ENCODE results near the gene TNS1. TPM values are rescaled to one million over a fixed set of nuclear protein-coding genes. Genes with fewer than 3 reads are reported as not detected.

Gene TNS1
- polyA plus RNA-seq, 1 experiment: 19.7 TPM

- POLR2A ChIA-PET: no interaction called here
- Histone ChIP-seq H3K4me3 (ENCODE audit: low read depth, low read length) (no peak overlapping the region), H3K9me3 (ENCODE audit: control insufficient read depth, insufficient read depth, low read length) (no peaks in the 10 kb centered on the region), H3K27ac (ENCODE audit: low read depth, low read length) (no peak overlapping the region), H3K27me3 (ENCODE audit: control insufficient read depth, insufficient read depth, low read length) (peaks cover 3% of the 10 kb centered on the region)
- DNase-seq (ENCODE audit: low read depth, low spot score): no peak
- TF ChIP-seq CTCF (IDR thresholded peaks at IDR 0.05; ENCODE audit: low read depth, low read length): no peak
- CTCF ChIA-PET: interaction anchor here (0.5 to 1.2 kb wide), 6 partner anchors 110 to 226 kb away, joined by 3 to 4 read pairs (median 3); no protein-coding TSS in a partner anchor
Measured at GRCh38 chr2:218011653-218012040, 8.9 kb upstream of the TNS1 start.

GRCh38 chr2:218010984-218011652 lies 8.3 kb upstream of the TNS1 start:
- POLR2A ChIA-PET: no interaction called here
- no peak for DNase-seq (ENCODE audit: low read depth, low spot score)
- CTCF ChIA-PET: interaction anchor here (0.5 to 1.1 kb wide), 4 partner anchors 110 to 225 kb away, joined by 3 to 4 read pairs (median 3); no protein-coding TSS in a partner anchor
- no peak for TF ChIP-seq CTCF (IDR thresholded peaks at IDR 0.05; ENCODE audit: low read depth, low read length)
- no peaks in the 10 kb centered on the region for H3K9me3 ChIP-seq (ENCODE audit: control insufficient read depth, insufficient read depth, low read length)
- no peak overlapping the region for H3K27ac ChIP-seq (ENCODE audit: low read depth, low read length)
- peak overlapping the region; percentile 79; the same call in 1 of the 2 replicates for H3K4me3 ChIP-seq (ENCODE audit: low read depth, low read length)
- H3K27me3 ChIP-seq (ENCODE audit: control insufficient read depth, insufficient read depth, low read length): peaks cover 3% of the 10 kb centered on the region

GRCh38 chr2:218010140-218010983 lies 7.6 kb upstream of the TNS1 start:
- Histone ChIP-seq H3K4me3 (ENCODE audit: low read depth, low read length) (peak overlapping the region; percentile 79), H3K9me3 (ENCODE audit: control insufficient read depth, insufficient read depth, low read length) (no peaks in the 10 kb centered on the region), H3K27ac (ENCODE audit: low read depth, low read length) (no peak overlapping the region), H3K27me3 (ENCODE audit: control insufficient read depth, insufficient read depth, low read length) (peaks cover 3% of the 10 kb centered on the region)
- DNase-seq (ENCODE audit: low read depth, low spot score): no peak
- ChIA-PET POLR2A (no interaction called here), CTCF (no interaction called here)
- peak; percentile 64 for TF ChIP-seq CTCF (IDR thresholded peaks at IDR 0.05; ENCODE audit: low read depth, low read length)

GRCh38 chr2:218009765-218010139 lies 7.0 kb upstream of the TNS1 start:
- H3K27me3 ChIP-seq (ENCODE audit: control insufficient read depth, insufficient read depth, low read length): peaks cover 3% of the 10 kb centered on the region
- H3K4me3 ChIP-seq (ENCODE audit: low read depth, low read length): peak overlapping the region; percentile 79
- POLR2A ChIA-PET: no interaction called here
- no peak for TF ChIP-seq CTCF (IDR thresholded peaks at IDR 0.05; ENCODE audit: low read depth, low read length)
- DNase-seq (ENCODE audit: low read depth, low spot score): no peak
- H3K27ac ChIP-seq (ENCODE audit: low read depth, low read length): no peak overlapping the region
- no peaks in the 10 kb centered on the region for H3K9me3 ChIP-seq (ENCODE audit: control insufficient read depth, insufficient read depth, low read length)
- CTCF ChIA-PET: no interaction called here

GRCh38 chr2:218009231-218009630 lies 6.4 kb upstream of the TNS1 start:
- Histone ChIP-seq H3K27ac (ENCODE audit: low read depth, low read length) (no peak overlapping the region), H3K27me3 (ENCODE audit: control insufficient read depth, insufficient read depth, low read length) (peaks cover 3% of the 10 kb centered on the region), H3K4me3 (ENCODE audit: low read depth, low read length) (peak overlapping the region; percentile 79), H3K9me3 (ENCODE audit: control insufficient read depth, insufficient read depth, low read length) (no peaks in the 10 kb centered on the region)
- ChIA-PET CTCF (interaction anchor here (1.1 kb wide), 1 partner anchor 23 kb away, joined by 4 read pairs; no protein-coding TSS in a partner anchor), POLR2A (no interaction called here)
- no peak for TF ChIP-seq CTCF (IDR thresholded peaks at IDR 0.05; ENCODE audit: low read depth, low read length)
- DNase-seq (ENCODE audit: low read depth, low spot score): no peak

All from AG04450 (cell line).